DND-41 (cell line): ENCODE results near the gene FBXO15.
A peak's percentile ranks its signal among the peaks of the same experiment; 100 is the strongest.

ENCODE experiments used
- ATAC-seq: fragments of 200-7000 bp; cut with Tn5 transposase; 3 replicates; pipeline ENCODE4 v1.9.1; 2021; ENCODE audit warnings: low read depth; ENCODE audit not compliant: insufficient read depth
- DNase-seq: peaks from one replicate; pipeline ENCODE4 v3.0.0-alpha.2; 2020
- H2AFZ ChIP-seq: 2 replicates; pipeline ENCODE4 v1.6.0; 2012; ENCODE audit warnings: low read depth, low read length
- H3K27ac ChIP-seq: 2 replicates; pipeline ENCODE4 v1.5.1; 2012; ENCODE audit warnings: low read length, inconsistent platforms
- H3K27me3 ChIP-seq: fragments of 200-600 bp; sonication (generic); 2 replicates; pipeline ENCODE4 v1.6.0; 2012; ENCODE audit warnings: low read length, mild to moderate bottlenecking, inconsistent platforms; ENCODE audit not compliant: insufficient read depth, poor library complexity
- H3K36me3 ChIP-seq: 2 replicates; pipeline ENCODE4 v1.5.1; 2012; ENCODE audit warnings: low read length, inconsistent platforms; ENCODE audit not compliant: insufficient read depth
- H3K4me1 ChIP-seq: 2 replicates; pipeline ENCODE4 v1.5.1; 2012; ENCODE audit warnings: mild to moderate bottlenecking, low read length; ENCODE audit not compliant: insufficient read depth
- H3K4me2 ChIP-seq: 2 replicates; pipeline ENCODE4 v1.6.0; 2012; ENCODE audit warnings: mild to moderate bottlenecking, moderate library complexity, low read length, inconsistent platforms; ENCODE audit not compliant: insufficient read depth
- H3K4me3 ChIP-seq, 2 experiments: fragments of 200-600 bp in 1 of 2; shearing (Covaris generic) in 1 of 2; 2 replicates each; pipeline ENCODE4 v1.5.1; 2012 to 2016; ENCODE audit warnings: inconsistent platforms in 2 of 2, low read length in 2 of 2, mild to moderate bottlenecking in 2 of 2, low read depth in 1 of 2, moderate library complexity in 1 of 2
- H3K79me2 ChIP-seq: 2 replicates; pipeline ENCODE4 v1.6.0; 2012; ENCODE audit warnings: low read length, inconsistent platforms; ENCODE audit not compliant: insufficient read depth
- H3K9ac ChIP-seq: 2 replicates; pipeline ENCODE4 v1.6.0; 2012; ENCODE audit warnings: low read depth, mild to moderate bottlenecking, inconsistent platforms, low read length, moderate library complexity
- H3K9me3 ChIP-seq: 2 replicates; pipeline ENCODE4 v1.5.1; 2012; ENCODE audit warnings: low read length, moderate library complexity, mild to moderate bottlenecking, inconsistent platforms; ENCODE audit not compliant: insufficient read depth, severe bottlenecking
- H4K20me1 ChIP-seq: 2 replicates; pipeline ENCODE4 v1.6.0; 2012; ENCODE audit warnings: low read length; ENCODE audit not compliant: insufficient read depth
- CTCF ChIP-seq: IDR thresholded peaks from 2 replicates; pipeline ENCODE4 v1.5.1; 2012; ENCODE audit warnings: borderline replicate concordance, low read length, moderate library complexity, mild to moderate bottlenecking; ENCODE audit not compliant: poor library complexity, severe bottlenecking; ENCODE audit errors: extremely low read depth
- EZH2 ChIP-seq: IDR thresholded peaks from 3 replicates; pipeline ENCODE4 v1.6.1; 2012; ENCODE audit warnings: borderline replicate concordance, low read depth, mild to moderate bottlenecking, moderate library complexity, low read length, inconsistent platforms; ENCODE audit not compliant: severe bottlenecking

FBXO15 gene

GRCh38 chr18:74084184-74084855, 63.3 kb downstream of the FBXO15 start:
- H3K27ac ChIP-seq, result no peak overlapping the region
- no peaks in the 10 kb centered on the region for H3K36me3 ChIP-seq
- H2AFZ ChIP-seq, result no peak overlapping the region
- TF ChIP-seq CTCF (no peak), EZH2 (no peak)
- no peak overlapping the region for H3K9ac ChIP-seq
- H4K20me1 ChIP-seq, result no peaks in the 10 kb centered on the region
- no peak overlapping the region for H3K4me2 ChIP-seq
- H3K79me2 ChIP-seq, result no peaks in the 10 kb centered on the region
- ATAC-seq (no peak), DNase-seq (no peak)
- peaks cover 4% of the 10 kb centered on the region for H3K27me3 ChIP-seq
- H3K9me3 ChIP-seq, result no peaks in the 10 kb centered on the region
- no peak overlapping the region for H3K4me3 ChIP-seq
- H3K4me1 ChIP-seq, result peaks cover 14% of the 10 kb centered on the region

GRCh38 chr18:74083557-74083952, 64.1 kb downstream of the FBXO15 start:
- H3K4me3 ChIP-seq, result no peak overlapping the region
- H3K27ac ChIP-seq, result no peak overlapping the region
- H3K79me2 ChIP-seq, result no peaks in the 10 kb centered on the region
- no peak for TF ChIP-seq CTCF
- no peak for TF ChIP-seq EZH2
- no peak overlapping the region for H3K4me2 ChIP-seq
- ATAC-seq, result no peak
- peaks cover 14% of the 10 kb centered on the region for H3K4me1 ChIP-seq
- H3K9ac ChIP-seq, result no peak overlapping the region
- peaks cover 4% of the 10 kb centered on the region for H3K27me3 ChIP-seq
- no peak overlapping the region for H2AFZ ChIP-seq
- no peaks in the 10 kb centered on the region for H4K20me1 ChIP-seq
- H3K9me3 ChIP-seq, result no peaks in the 10 kb centered on the region
- H3K36me3 ChIP-seq, result no peaks in the 10 kb centered on the region
- no peak for DNase-seq

- H2AFZ ChIP-seq, result peak overlapping the region; percentile 62
- H3K27me3 ChIP-seq, result peaks cover 4% of the 10 kb centered on the region
- H3K27ac ChIP-seq, result peak overlapping the region; percentile 60
- no peaks in the 10 kb centered on the region for H3K79me2 ChIP-seq
- peaks cover 14% of the 10 kb centered on the region for H3K4me1 ChIP-seq
- no peak overlapping the region; a peak in 1 of 4 replicates for H3K4me3 ChIP-seq
- 0 out of 2 replicates have a peak overlapping the region, but pooled peaks have one; percentile 25 for H3K9ac ChIP-seq
- peak; percentile 25; the same call in 1 of the 3 replicates for ATAC-seq
- H4K20me1 ChIP-seq, result no peaks in the 10 kb centered on the region
- DNase-seq, result no peak
- peak overlapping the region; percentile 43; the same call in 1 of the 2 replicates for H3K4me2 ChIP-seq
- H3K36me3 ChIP-seq, result no peaks in the 10 kb centered on the region
- no peaks in the 10 kb centered on the region for H3K9me3 ChIP-seq
- no peak for TF ChIP-seq EZH2
- TF ChIP-seq CTCF, result no peak
Measured at GRCh38 chr18:74082742-74083556, 64.7 kb downstream of the FBXO15 start.
